WERI-Rb-1 (cell line): ENCODE measurements around the gene PHACTR3.

Experiments used
- DNase-seq: peaks from one replicate; pipeline ENCODE4 v3.0.0-alpha.2; 2020
- H3K27ac ChIP-seq: fragments of 250-450 bp; sonication (Bioruptor Pico); 2 replicates; pipeline ENCODE4 v1.5.1; 2020; ENCODE audit warnings: mild to moderate bottlenecking, moderate library complexity
- H3K27me3 ChIP-seq: fragments of 250-450 bp; sonication (Bioruptor Pico); 2 replicates; pipeline ENCODE4 v1.5.1; 2021; ENCODE audit warnings: mild to moderate bottlenecking, low read depth, moderate library complexity; ENCODE audit not compliant: insufficient read depth, severe bottlenecking
- H3K36me3 ChIP-seq: fragments of 250-450 bp; sonication (Bioruptor Pico); 2 replicates; pipeline ENCODE4 v1.5.1; 2020; ENCODE audit warnings: mild to moderate bottlenecking, moderate library complexity
- H3K4me3 ChIP-seq: 2 replicates; pipeline ENCODE4 v1.5.1; 2011; ENCODE audit warnings: low read depth, mild to moderate bottlenecking, control low read depth, low read length
- H3K9me3 ChIP-seq: fragments of 250-450 bp; sonication (Bioruptor Pico); 2 replicates; pipeline ENCODE4 v1.5.1; 2021; ENCODE audit warnings: mild to moderate bottlenecking, moderate library complexity; ENCODE audit not compliant: severe bottlenecking
- CTCF ChIP-seq: IDR thresholded peaks from 2 replicates; pipeline ENCODE4 v1.5.1; 2011; ENCODE audit warnings: low read depth, mild to moderate bottlenecking, control low read depth, inconsistent platforms, low read length

PHACTR3 gene

GRCh38 chr20:59729506-59729905 lies 125.2 kb downstream of the PHACTR3 start:
- H3K27me3 ChIP-seq, result peaks cover 84% of the 10 kb centered on the region
- no peak for DNase-seq
- no peaks in the 10 kb centered on the region for H3K36me3 ChIP-seq
- no peak overlapping the region for H3K27ac ChIP-seq
- H3K4me3 ChIP-seq, result no peak overlapping the region
- no peaks in the 10 kb centered on the region for H3K9me3 ChIP-seq
- no peak for TF ChIP-seq CTCF

DNA sequence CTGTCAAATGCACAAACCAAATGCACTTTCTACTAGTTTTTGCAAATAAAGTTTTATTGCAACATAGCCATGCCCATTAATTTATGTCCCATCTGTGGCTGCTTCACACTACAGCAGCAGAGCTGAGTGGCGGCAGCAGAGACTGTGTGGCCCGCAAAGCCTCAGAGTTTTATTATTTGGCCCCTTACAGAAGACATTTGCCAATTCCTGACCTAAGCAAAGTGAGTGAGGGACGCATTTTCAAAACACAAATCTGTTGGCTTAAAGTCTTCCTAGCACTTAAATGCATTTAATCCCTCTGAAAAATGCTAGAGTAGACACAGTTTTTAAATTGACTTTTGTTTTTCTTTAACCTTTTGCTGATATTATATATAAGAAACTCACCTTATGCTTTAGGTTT lies 126.4 kb downstream of the PHACTR3 start:
- TF ChIP-seq CTCF, result no peak
- Histone ChIP-seq H3K4me3 (no peak overlapping the region), H3K9me3 (no peaks in the 10 kb centered on the region), H3K27ac (no peak overlapping the region), H3K36me3 (no peaks in the 10 kb centered on the region), H3K27me3 (peaks cover 83% of the 10 kb centered on the region)
- DNase-seq, result no peak

DNA sequence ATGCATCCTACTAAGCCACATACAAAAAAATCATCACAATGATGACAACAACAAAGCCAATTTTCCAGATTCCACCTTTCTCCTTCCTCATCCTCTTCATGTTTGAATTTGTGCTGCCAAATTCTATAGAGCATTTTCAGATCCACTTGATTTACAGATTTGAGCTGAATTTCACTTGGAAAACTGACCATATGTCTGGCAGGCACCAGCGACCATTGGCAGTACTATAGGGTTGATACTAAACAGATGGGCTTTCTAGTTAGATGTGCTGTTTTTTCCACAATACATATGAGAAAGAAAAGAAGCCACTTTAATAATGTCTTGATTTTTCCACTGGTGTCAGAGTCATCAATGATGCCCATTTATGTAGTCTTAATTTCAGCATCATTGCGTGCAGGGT lies 127.0 kb downstream of the PHACTR3 start:
- H3K27me3 ChIP-seq, result peaks cover 82% of the 10 kb centered on the region
- TF ChIP-seq CTCF, result no peak
- DNase-seq, result no peak
- H3K36me3 ChIP-seq, result no peaks in the 10 kb centered on the region
- no peaks in the 10 kb centered on the region for H3K9me3 ChIP-seq
- H3K27ac ChIP-seq, result no peak overlapping the region
- H3K4me3 ChIP-seq, result no peak overlapping the region

- no peak for DNase-seq
- TF ChIP-seq CTCF, result no peak
- Histone ChIP-seq H3K27ac (no peak overlapping the region), H3K27me3 (peaks cover 83% of the 10 kb centered on the region), H3K4me3 (no peak overlapping the region), H3K9me3 (no peaks in the 10 kb centered on the region), H3K36me3 (no peaks in the 10 kb centered on the region)
Measured at GRCh38 chr20:59733351-59733750, 129.0 kb downstream of the PHACTR3 start.

GRCh38 chr20:59735486-59735885 lies 131.1 kb downstream of the PHACTR3 start:
- no peak for TF ChIP-seq CTCF
- Histone ChIP-seq H3K36me3 (no peaks in the 10 kb centered on the region), H3K9me3 (no peaks in the 10 kb centered on the region), H3K27ac (no peak overlapping the region), H3K4me3 (no peak overlapping the region), H3K27me3 (peaks cover 84% of the 10 kb centered on the region)
- DNase-seq, result no peak

DNA sequence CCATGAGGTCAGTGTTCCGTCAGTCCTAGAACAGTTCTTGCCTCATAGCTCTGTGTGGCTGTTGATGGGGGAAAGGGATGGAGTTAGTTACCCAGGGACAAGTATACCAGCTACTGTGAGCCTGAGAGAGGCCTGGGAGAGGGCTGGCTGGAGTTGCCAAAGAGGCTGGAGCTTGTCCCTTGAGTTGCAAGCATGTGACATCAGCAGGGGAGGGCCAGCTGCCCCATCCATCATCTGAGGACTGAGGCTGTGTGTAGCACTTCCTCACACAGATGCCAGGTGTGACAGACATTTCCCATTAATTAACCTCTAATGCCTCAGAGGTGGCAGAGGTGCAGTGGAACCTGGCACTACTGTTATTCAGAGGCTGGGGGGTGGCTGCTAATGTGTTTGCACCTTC lies 131.6 kb downstream of the PHACTR3 start:
- Histone ChIP-seq H3K4me3 (no peak overlapping the region), H3K36me3 (no peaks in the 10 kb centered on the region), H3K9me3 (no peaks in the 10 kb centered on the region), H3K27me3 (peaks cover 84% of the 10 kb centered on the region), H3K27ac (no peak overlapping the region)
- no peak for DNase-seq
- no peak for TF ChIP-seq CTCF
